22Rv1 (cell line): ENCODE results near the gene RTL1.

Experiments used
- ZFX ChIP-seq: fragments of 450-650 bp; IDR thresholded peaks from 2 replicates; pipeline ENCODE4 v1.6.1; 2017; ENCODE audit warnings: antibody characterized with exemption, borderline replicate concordance
- TF ChIP-seq, protein P1 (sequence below): fragments of 450-650 bp; IDR thresholded peaks from 2 replicates; pipeline ENCODE4 v1.5.1; 2017; ENCODE audit warnings: mild to moderate bottlenecking

DNA sequence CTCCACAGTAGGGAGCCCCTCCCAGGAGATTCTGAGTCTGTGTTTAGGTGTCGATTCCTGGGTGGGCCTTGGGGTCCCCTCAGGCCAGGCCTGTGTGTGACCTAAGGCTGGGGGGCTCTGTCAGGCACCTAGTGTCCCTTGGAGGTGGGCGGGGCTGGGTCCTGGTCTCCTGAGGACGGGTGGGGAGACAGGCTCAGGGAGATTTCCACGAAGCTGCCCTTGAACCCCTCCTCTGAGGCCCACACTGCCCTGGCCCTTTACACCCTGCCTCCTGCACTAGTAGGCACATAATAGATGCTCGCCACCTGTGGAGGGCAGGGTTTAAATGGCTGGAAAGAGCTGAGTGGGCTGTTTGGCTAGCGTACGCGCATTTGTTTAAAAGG, 44.7 kb downstream of the RTL1 start:
- TF ChIP-seq, protein P1, sequence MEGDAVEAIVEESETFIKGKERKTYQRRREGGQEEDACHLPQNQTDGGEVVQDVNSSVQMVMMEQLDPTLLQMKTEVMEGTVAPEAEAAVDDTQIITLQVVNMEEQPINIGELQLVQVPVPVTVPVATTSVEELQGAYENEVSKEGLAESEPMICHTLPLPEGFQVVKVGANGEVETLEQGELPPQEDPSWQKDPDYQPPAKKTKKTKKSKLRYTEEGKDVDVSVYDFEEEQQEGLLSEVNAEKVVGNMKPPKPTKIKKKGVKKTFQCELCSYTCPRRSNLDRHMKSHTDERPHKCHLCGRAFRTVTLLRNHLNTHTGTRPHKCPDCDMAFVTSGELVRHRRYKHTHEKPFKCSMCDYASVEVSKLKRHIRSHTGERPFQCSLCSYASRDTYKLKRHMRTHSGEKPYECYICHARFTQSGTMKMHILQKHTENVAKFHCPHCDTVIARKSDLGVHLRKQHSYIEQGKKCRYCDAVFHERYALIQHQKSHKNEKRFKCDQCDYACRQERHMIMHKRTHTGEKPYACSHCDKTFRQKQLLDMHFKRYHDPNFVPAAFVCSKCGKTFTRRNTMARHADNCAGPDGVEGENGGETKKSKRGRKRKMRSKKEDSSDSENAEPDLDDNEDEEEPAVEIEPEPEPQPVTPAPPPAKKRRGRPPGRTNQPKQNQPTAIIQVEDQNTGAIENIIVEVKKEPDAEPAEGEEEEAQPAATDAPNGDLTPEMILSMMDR = no peak
- no peak for TF ChIP-seq ZFX
